Peyer's patch (tissue), 4 donors: ENCODE data around the gene RBM4B. TPM values are rescaled to one million over a fixed set of nuclear protein-coding genes. Genes with fewer than 3 reads are reported as not detected.

ENCODE experiments used
- DNase-seq, 3 donors: peaks; one replicate each; pipeline ENCODE4 v3.0.0-alpha.2; 2017 to 2019
- H3K27ac ChIP-seq, 4 donors: fragments of 200-600 bp; sonication (generic); one replicate each; pipeline ENCODE4 v1.5.1; 2016 to 2019
- H3K27me3 ChIP-seq, 2 donors: fragments of 200-600 bp; sonication (generic); one replicate each; pipeline ENCODE4 v1.5.1; 2019
- H3K36me3 ChIP-seq, 3 donors: fragments of 200-600 bp; sonication (generic); one replicate each; pipeline ENCODE4 v1.5.1; 2016 to 2019
- H3K4me1 ChIP-seq, 4 donors: fragments of 200-600 bp; sonication (generic); one replicate each; pipeline ENCODE4 v1.5.1; 2016 to 2019
- H3K4me3 ChIP-seq, 4 donors: fragments of 200-600 bp; sonication (generic); 1 replicate in 3 of 4; 2 replicates in 1 of 4; pipeline ENCODE4 v1.5.1; 2016 to 2019; ENCODE audit warnings: mild to moderate bottlenecking in 1 of 4
- H3K9me3 ChIP-seq, 4 donors: fragments of 200-600 bp; sonication (generic); one replicate each; pipeline ENCODE4 v1.5.1; 2016 to 2019; ENCODE audit warnings: mild to moderate bottlenecking in 1 of 4
- CTCF ChIP-seq, 6 experiments: fragments of 450-650 bp in 4 of 6; fragments of 200-600 bp in 2 of 6; sonication (generic) in 1 of 6; IDR thresholded peaks; one replicate each; pipeline ENCODE4 v1.5.1; 2017 to 2019; ENCODE audit warnings: antibody characterized with exemption in 6 of 6, mild to moderate bottlenecking in 3 of 6, moderate library complexity in 1 of 6
- POLR2A ChIP-seq, 2 donors: fragments of 450-650 bp; IDR thresholded peaks; one replicate each; pipeline ENCODE4 v1.5.1; 2017; ENCODE audit warnings: antibody characterized with exemption in 2 of 2, mild to moderate bottlenecking in 2 of 2, moderate library complexity in 2 of 2
- total RNA-seq, 4 donors: library from RNA; depleted of rRNA; stranded (reverse); fragments of >200 nt; gene quantifications; one replicate each; pipeline ENCODE4 v1.1.0, GENCODE V29; 2016

The RBM4B gene
- total RNA-seq, 4 donors from 2014 or later: 15.2 to 33.0 (median 21.7) TPM

- H3K4me1 ChIP-seq: no peaks in the 10 kb centered on the region
- no peak for DNase-seq
- H3K27me3 ChIP-seq: no peaks in the 10 kb centered on the region
- H3K36me3 ChIP-seq: no peaks in the 10 kb centered on the region
- H3K9me3 ChIP-seq: no peaks in the 10 kb centered on the region
- TF ChIP-seq CTCF (IDR thresholded peaks at IDR 0.05): no peak
- TF ChIP-seq POLR2A (IDR thresholded peaks at IDR 0.05): no peak
- no peak overlapping the region for H3K4me3 ChIP-seq
- H3K27ac ChIP-seq: no peak overlapping the region
Observed at GRCh38 chr11:66710384-66710930, 32.8 kb upstream of the RBM4B start.

DNA sequence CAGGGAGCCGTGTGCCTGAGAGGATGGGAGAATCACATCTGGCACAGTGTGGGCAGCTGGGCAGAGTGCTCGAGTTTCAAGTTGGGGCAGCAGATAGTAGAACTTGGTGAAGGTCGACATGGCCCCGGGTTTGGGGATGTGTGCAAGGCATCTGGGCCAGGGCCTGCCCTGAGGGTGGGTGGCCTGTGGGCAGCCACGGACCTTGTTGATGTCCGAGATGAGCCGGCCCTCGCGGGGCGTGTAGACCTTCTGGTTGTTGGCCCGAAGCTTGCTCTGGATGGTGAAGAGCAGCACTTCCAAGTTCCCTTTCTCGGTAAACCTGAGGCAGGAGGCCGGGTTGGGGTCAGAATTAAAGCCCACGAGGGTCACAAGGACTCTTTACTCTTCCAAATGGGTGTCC lies 31.0 kb upstream of the RBM4B start:
- Histone ChIP-seq H3K27me3 (no peaks in the 10 kb centered on the region), H3K9me3 (no peaks in the 10 kb centered on the region), H3K36me3 (no peaks in the 10 kb centered on the region), H3K4me3 (no peak overlapping the region), H3K27ac (no peak overlapping the region), H3K4me1 (no peaks in the 10 kb centered on the region)
- no peak for TF ChIP-seq POLR2A (IDR thresholded peaks at IDR 0.05)
- no peak for TF ChIP-seq CTCF (IDR thresholded peaks at IDR 0.05)
- DNase-seq: no peak

GRCh38 chr11:66708094-66708493 lies 30.4 kb upstream of the RBM4B start:
- no peak for TF ChIP-seq POLR2A (IDR thresholded peaks at IDR 0.05)
- TF ChIP-seq CTCF (IDR thresholded peaks at IDR 0.05): no peak
- H3K36me3 ChIP-seq: no peaks in the 10 kb centered on the region
- H3K4me3 ChIP-seq: no peak overlapping the region
- H3K27me3 ChIP-seq: no peaks in the 10 kb centered on the region
- no peak for DNase-seq
- no peaks in the 10 kb centered on the region for H3K9me3 ChIP-seq
- no peaks in the 10 kb centered on the region for H3K4me1 ChIP-seq
- no peak overlapping the region for H3K27ac ChIP-seq

- TF ChIP-seq POLR2A (IDR thresholded peaks at IDR 0.05) (no peak), CTCF (IDR thresholded peaks at IDR 0.05) (no peak)
- H3K4me1 ChIP-seq: no peaks in the 10 kb centered on the region
- no peaks in the 10 kb centered on the region for H3K27me3 ChIP-seq
- DNase-seq: no peak
- no peaks in the 10 kb centered on the region for H3K9me3 ChIP-seq
- no peaks in the 10 kb centered on the region for H3K36me3 ChIP-seq
- no peak overlapping the region for H3K4me3 ChIP-seq
- H3K27ac ChIP-seq: no peak overlapping the region
Observed at GRCh38 chr11:66707486-66707885, 29.8 kb upstream of the RBM4B start.

DNA sequence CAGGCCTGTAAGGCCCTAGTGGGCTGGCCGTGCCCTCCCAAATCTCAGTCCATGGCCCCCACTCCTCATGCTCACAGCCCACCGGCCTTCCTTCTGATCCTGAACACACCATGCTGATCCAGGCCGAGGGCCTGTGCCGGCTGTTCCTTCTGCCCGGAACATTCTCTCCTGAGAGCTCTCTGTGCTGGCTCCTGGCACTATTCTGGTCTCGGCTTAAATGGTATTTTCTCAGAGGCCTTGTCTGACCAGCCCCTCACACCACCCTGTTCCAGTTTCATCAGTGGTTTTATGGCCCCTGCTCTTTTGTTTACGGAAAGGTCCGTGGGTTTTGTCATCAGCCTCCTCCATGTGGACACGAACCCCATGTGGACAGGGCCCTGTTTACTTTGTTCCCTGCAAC lies 29.3 kb upstream of the RBM4B start:
- no peak for DNase-seq
- Histone ChIP-seq H3K36me3 (no peaks in the 10 kb centered on the region), H3K27ac (no peak overlapping the region), H3K27me3 (no peaks in the 10 kb centered on the region), H3K9me3 (no peaks in the 10 kb centered on the region), H3K4me1 (no peaks in the 10 kb centered on the region), H3K4me3 (no peak overlapping the region)
- TF ChIP-seq POLR2A (IDR thresholded peaks at IDR 0.05): no peak
- TF ChIP-seq CTCF (IDR thresholded peaks at IDR 0.05): no peak
